ENCODE data around the gene TMEM8B. TPM values are rescaled to one million over a fixed set of nuclear protein-coding genes. Genes with fewer than 3 reads are reported as not detected.

TMEM8B gene
- polyA plus RNA-seq, 1 donor (not counting 4 experiments of a cell fraction or from before 2014, with no cell fraction given): 1.3 TPM

- H3K4me2 ChIP-seq (ENCODE audit: control insufficient read depth, extremely low read depth, insufficient read depth, low read depth, low read length): no peak overlapping the region
- DNase-seq (ENCODE audit: low read depth, low spot score) (no peak), FAIRE-seq (no peak)
- no peaks in the 10 kb centered on the region for H3K9me1 ChIP-seq (ENCODE audit: control insufficient read depth, extremely low read depth, insufficient read depth, low read length)
- H3K4me3 ChIP-seq (ENCODE audit: control insufficient read depth in 2 of 3, extremely low read depth in 1 of 3, insufficient read depth in 2 of 3, low read depth in 1 of 3, low read length in 3 of 3): no peak overlapping the region
- H2AFZ ChIP-seq (ENCODE audit: control insufficient read depth, low read length): no peak overlapping the region
- dilution Hi-C loops (cut with MboI; ENCODE audit: extremely low pct_ligation_motif_present, low sequenced_read_pairs): no loop called here
- no peaks in the 10 kb centered on the region for H4K20me1 ChIP-seq (ENCODE audit: control insufficient read depth, extremely low read depth, insufficient read depth, low read length)
- no peaks in the 10 kb centered on the region for H3K9me3 ChIP-seq (ENCODE audit: control insufficient read depth, low read depth, low read length)
- H3K4me1 ChIP-seq (ENCODE audit: control insufficient read depth, extremely low read depth, insufficient read depth, low read length): no peaks in the 10 kb centered on the region
- H3K36me3 ChIP-seq (ENCODE audit: control insufficient read depth in 2 of 2, extremely low read depth in 1 of 2, insufficient read depth in 2 of 2, low read length in 2 of 2): no peaks in the 10 kb centered on the region
- H3K27me3 ChIP-seq (ENCODE audit: control insufficient read depth, extremely low read depth, insufficient read depth, low read length): no peaks in the 10 kb centered on the region
- H3K27ac ChIP-seq (ENCODE audit: control insufficient read depth, insufficient read depth, low read length): no peak overlapping the region
- no peak overlapping the region for H3K9ac ChIP-seq (ENCODE audit: control insufficient read depth, extremely low read depth, insufficient read depth, low read length)
- no peak for TF ChIP-seq CTCF (optimal IDR thresholded peaks at IDR 0.05 in 1 of 3, IDR thresholded peaks at IDR 0.05 in 1 of 3, conservative IDR thresholded peaks at IDR 0.05 in 1 of 3; ENCODE audit: extremely low read depth in 1 of 3, insufficient read depth in 2 of 3, low read length in 3 of 3)
- no peak for TF ChIP-seq EZH2 (IDR thresholded peaks at IDR 0.05; ENCODE audit: low read length)
- H3K79me2 ChIP-seq (ENCODE audit: control insufficient read depth, insufficient read depth, low read length): no peaks in the 10 kb centered on the region
Observed at GRCh38 chr9:35899021-35899420, 70.0 kb downstream of the TMEM8B start.

DNA sequence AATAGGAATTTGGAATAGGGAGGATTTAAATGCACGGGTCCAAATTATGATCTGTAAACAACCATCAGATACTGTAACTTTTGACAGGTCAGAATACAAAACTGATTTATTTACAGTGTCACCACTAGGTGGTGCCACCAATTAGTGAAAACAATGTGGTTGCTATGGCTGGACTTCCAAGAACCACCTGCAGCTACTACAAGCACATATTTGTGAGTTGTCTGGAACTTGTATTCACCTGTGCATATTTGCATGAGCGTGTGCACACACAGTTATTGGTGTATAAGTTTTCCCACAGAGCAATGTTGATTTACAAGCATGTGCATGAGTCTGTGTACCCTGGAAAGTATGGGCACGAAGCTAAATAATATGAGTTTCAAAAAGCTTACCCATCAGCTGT lies 74.0 kb downstream of the TMEM8B start:
- Histone ChIP-seq H3K79me2 (ENCODE audit: control insufficient read depth, insufficient read depth, low read length) (no peaks in the 10 kb centered on the region), H3K4me1 (ENCODE audit: control insufficient read depth, extremely low read depth, insufficient read depth, low read length) (peaks cover 26% of the 10 kb centered on the region), H3K36me3 (ENCODE audit: control insufficient read depth in 2 of 2, extremely low read depth in 1 of 2, insufficient read depth in 2 of 2, low read length in 2 of 2) (no peaks in the 10 kb centered on the region), H3K27me3 (ENCODE audit: control insufficient read depth, extremely low read depth, insufficient read depth, low read length) (no peaks in the 10 kb centered on the region), H3K4me2 (ENCODE audit: control insufficient read depth, extremely low read depth, insufficient read depth, low read depth, low read length) (no peak overlapping the region), H3K4me3 (ENCODE audit: control insufficient read depth in 2 of 3, extremely low read depth in 1 of 3, insufficient read depth in 2 of 3, low read depth in 1 of 3, low read length in 3 of 3) (no peak overlapping the region), H3K27ac (ENCODE audit: control insufficient read depth, insufficient read depth, low read length) (no peak overlapping the region), H4K20me1 (ENCODE audit: control insufficient read depth, extremely low read depth, insufficient read depth, low read length) (no peaks in the 10 kb centered on the region), H2AFZ (ENCODE audit: control insufficient read depth, low read length) (no peak overlapping the region), H3K9ac (ENCODE audit: control insufficient read depth, extremely low read depth, insufficient read depth, low read length) (no peak overlapping the region), H3K9me1 (ENCODE audit: control insufficient read depth, extremely low read depth, insufficient read depth, low read length) (no peaks in the 10 kb centered on the region), H3K9me3 (ENCODE audit: control insufficient read depth, low read depth, low read length) (no peaks in the 10 kb centered on the region)
- dilution Hi-C loops (cut with MboI; ENCODE audit: extremely low pct_ligation_motif_present, low sequenced_read_pairs): no loop called here
- DNase-seq (ENCODE audit: low read depth, low spot score): peak; percentile 36
- FAIRE-seq: peak; percentile 84
- TF ChIP-seq CTCF (optimal IDR thresholded peaks at IDR 0.05 in 1 of 3, IDR thresholded peaks at IDR 0.05 in 1 of 3, conservative IDR thresholded peaks at IDR 0.05 in 1 of 3; ENCODE audit: extremely low read depth in 1 of 3, insufficient read depth in 2 of 3, low read length in 3 of 3) (peak; percentile 42 to 64 (median 60)), EZH2 (IDR thresholded peaks at IDR 0.05; ENCODE audit: low read length) (no peak)
